ENCODE data around the gene LPIN3. TPM values are rescaled to one million over a fixed set of nuclear protein-coding genes. Genes with fewer than 3 reads are reported as not detected.

LPIN3 gene
- total and polyA plus RNA-seq, 2 of the 8 experiments (the other 6 are each of a cell fraction or from before 2014, with no cell fraction given), result 3.7 to 3.9 TPM

DNA sequence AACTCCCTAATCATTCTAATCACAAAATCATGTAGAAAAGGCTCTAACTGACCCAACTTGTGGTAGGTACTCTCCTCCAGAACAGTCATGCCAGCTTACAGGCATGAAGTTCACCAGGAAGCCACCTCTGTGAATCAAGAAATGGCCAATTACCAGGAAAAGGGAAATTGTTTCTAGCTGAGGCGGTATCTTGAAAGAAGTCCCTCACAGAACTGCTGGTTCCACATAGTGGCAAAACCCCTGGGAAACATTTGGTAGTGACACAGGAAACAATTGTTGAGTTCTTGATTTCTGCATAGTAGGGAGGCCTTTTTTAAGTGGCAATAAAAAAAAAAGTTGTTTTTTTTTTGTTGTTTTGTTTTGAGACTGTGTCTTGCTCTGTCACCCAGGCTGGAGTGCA lies 19.6 kb upstream of the LPIN3 start (continued):
- TF ChIP-seq, protein P1, sequence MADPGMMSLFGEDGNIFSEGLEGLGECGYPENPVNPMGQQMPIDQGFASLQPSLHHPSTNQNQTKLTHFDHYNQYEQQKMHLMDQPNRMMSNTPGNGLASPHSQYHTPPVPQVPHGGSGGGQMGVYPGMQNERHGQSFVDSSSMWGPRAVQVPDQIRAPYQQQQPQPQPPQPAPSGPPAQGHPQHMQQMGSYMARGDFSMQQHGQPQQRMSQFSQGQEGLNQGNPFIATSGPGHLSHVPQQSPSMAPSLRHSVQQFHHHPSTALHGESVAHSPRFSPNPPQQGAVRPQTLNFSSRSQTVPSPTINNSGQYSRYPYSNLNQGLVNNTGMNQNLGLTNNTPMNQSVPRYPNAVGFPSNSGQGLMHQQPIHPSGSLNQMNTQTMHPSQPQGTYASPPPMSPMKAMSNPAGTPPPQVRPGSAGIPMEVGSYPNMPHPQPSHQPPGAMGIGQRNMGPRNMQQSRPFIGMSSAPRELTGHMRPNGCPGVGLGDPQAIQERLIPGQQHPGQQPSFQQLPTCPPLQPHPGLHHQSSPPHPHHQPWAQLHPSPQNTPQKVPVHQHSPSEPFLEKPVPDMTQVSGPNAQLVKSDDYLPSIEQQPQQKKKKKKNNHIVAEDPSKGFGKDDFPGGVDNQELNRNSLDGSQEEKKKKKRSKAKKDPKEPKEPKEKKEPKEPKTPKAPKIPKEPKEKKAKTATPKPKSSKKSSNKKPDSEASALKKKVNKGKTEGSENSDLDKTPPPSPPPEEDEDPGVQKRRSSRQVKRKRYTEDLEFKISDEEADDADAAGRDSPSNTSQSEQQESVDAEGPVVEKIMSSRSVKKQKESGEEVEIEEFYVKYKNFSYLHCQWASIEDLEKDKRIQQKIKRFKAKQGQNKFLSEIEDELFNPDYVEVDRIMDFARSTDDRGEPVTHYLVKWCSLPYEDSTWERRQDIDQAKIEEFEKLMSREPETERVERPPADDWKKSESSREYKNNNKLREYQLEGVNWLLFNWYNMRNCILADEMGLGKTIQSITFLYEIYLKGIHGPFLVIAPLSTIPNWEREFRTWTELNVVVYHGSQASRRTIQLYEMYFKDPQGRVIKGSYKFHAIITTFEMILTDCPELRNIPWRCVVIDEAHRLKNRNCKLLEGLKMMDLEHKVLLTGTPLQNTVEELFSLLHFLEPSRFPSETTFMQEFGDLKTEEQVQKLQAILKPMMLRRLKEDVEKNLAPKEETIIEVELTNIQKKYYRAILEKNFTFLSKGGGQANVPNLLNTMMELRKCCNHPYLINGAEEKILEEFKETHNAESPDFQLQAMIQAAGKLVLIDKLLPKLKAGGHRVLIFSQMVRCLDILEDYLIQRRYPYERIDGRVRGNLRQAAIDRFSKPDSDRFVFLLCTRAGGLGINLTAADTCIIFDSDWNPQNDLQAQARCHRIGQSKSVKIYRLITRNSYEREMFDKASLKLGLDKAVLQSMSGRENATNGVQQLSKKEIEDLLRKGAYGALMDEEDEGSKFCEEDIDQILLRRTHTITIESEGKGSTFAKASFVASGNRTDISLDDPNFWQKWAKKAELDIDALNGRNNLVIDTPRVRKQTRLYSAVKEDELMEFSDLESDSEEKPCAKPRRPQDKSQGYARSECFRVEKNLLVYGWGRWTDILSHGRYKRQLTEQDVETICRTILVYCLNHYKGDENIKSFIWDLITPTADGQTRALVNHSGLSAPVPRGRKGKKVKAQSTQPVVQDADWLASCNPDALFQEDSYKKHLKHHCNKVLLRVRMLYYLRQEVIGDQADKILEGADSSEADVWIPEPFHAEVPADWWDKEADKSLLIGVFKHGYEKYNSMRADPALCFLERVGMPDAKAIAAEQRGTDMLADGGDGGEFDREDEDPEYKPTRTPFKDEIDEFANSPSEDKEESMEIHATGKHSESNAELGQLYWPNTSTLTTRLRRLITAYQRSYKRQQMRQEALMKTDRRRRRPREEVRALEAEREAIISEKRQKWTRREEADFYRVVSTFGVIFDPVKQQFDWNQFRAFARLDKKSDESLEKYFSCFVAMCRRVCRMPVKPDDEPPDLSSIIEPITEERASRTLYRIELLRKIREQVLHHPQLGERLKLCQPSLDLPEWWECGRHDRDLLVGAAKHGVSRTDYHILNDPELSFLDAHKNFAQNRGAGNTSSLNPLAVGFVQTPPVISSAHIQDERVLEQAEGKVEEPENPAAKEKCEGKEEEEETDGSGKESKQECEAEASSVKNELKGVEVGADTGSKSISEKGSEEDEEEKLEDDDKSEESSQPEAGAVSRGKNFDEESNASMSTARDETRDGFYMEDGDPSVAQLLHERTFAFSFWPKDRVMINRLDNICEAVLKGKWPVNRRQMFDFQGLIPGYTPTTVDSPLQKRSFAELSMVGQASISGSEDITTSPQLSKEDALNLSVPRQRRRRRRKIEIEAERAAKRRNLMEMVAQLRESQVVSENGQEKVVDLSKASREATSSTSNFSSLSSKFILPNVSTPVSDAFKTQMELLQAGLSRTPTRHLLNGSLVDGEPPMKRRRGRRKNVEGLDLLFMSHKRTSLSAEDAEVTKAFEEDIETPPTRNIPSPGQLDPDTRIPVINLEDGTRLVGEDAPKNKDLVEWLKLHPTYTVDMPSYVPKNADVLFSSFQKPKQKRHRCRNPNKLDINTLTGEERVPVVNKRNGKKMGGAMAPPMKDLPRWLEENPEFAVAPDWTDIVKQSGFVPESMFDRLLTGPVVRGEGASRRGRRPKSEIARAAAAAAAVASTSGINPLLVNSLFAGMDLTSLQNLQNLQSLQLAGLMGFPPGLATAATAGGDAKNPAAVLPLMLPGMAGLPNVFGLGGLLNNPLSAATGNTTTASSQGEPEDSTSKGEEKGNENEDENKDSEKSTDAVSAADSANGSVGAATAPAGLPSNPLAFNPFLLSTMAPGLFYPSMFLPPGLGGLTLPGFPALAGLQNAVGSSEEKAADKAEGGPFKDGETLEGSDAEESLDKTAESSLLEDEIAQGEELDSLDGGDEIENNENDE (IDR thresholded peaks at IDR 0.05; ENCODE audit: insufficient replicate concordance, low read length), result no peak
- TF ChIP-seq CHD2 (IDR thresholded peaks at IDR 0.05; ENCODE audit: low read length) (no peak), SIN3A (conservative IDR thresholded peaks at IDR 0.05 in 1 of 2, IDR thresholded peaks at IDR 0.05 in 1 of 2; ENCODE audit: low read depth in 1 of 2, low read length in 2 of 2) (no peak), TCF12 (IDR thresholded peaks at IDR 0.05; ENCODE audit: low read depth, low read length) (no peak), SP1 (IDR thresholded peaks at IDR 0.05; ENCODE audit: low read depth, low read length) (no peak)
- TF ChIP-seq, protein P2, sequence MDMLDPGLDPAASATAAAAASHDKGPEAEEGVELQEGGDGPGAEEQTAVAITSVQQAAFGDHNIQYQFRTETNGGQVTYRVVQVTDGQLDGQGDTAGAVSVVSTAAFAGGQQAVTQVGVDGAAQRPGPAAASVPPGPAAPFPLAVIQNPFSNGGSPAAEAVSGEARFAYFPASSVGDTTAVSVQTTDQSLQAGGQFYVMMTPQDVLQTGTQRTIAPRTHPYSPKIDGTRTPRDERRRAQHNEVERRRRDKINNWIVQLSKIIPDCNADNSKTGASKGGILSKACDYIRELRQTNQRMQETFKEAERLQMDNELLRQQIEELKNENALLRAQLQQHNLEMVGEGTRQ (IDR thresholded peaks at IDR 0.05; ENCODE audit: low read length), result no peak

Data from H1 (cell line).